ENCODE data around the gene ZNF552. TPM values are rescaled to one million over a fixed set of nuclear protein-coding genes. Genes with fewer than 3 reads are reported as not detected.
"Not testable (repeated sequence)": the region's sequence is repeated elsewhere in the genome, so short reads cannot be mapped to it uniquely, and the experiment has no call there.

Gene ZNF552
- total RNA-seq, 1 donor from 2014 or later, result 9.2 TPM

DNA sequence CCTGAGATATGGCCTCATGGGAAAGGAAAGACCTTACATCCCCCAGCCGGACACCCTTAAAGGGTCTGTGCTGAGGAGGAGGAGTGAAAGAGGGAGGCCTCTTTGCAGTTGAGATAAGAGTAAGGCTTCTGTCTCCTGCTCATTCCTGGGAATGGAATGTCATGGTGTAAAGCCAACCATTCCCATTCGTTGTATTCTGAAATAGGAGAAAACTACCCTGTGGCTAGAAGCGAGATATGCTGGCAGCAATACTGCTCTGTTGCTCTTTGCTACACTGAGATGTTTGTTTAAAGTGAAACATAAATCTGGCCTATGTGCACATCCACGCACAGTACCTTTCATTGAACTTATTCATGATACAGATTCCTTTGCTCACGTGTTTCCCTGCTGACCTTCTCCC, 14.6 kb upstream of the ZNF552 start:
- Mint-ChIP-seq H3K4me1 (peaks cover 12% of the 10 kb centered on the region), H3K4me3 (no peak overlapping the region), H3K9me3 (no peaks in the 10 kb centered on the region), H3K36me3 (ENCODE audit: low read depth) (peaks cover 59% of the 10 kb centered on the region), H3K27ac (no peak overlapping the region), H3K27me3 (no peaks in the 10 kb centered on the region)
- no peak for DNase-seq
- intact Hi-C loops (cut with micrococcal nuclease), result no loop called here

DNA sequence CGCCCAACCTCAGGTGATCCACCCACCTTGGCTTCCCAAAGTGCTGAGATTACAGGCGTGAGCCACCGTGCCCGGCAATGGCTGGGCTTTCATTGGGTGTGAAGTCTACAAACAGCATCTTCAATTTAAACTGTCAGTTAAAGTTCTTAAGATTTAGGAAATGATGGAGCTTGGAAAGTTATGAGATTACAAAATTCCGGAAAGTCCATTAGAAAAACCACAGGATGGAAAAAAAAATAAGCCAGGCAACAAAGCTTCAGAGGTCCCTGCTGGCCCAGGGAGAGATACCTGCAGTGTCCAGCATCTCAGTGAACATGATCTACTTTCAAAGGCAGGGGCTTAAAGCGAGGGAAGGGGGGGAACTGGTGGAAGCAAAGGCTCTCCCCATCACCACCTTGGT, 10.8 kb upstream of the ZNF552 start:
- no peak for DNase-seq
- Mint-ChIP-seq H3K36me3 (ENCODE audit: low read depth) (peaks cover 78% of the 10 kb centered on the region), H3K4me1 (peaks cover 30% of the 10 kb centered on the region), H3K27ac (no peak overlapping the region), H3K4me3 (no peak overlapping the region), H3K27me3 (no peaks in the 10 kb centered on the region), H3K9me3 (peaks cover 3% of the 10 kb centered on the region)
- intact Hi-C loops (cut with micrococcal nuclease), result no loop called here

DNA sequence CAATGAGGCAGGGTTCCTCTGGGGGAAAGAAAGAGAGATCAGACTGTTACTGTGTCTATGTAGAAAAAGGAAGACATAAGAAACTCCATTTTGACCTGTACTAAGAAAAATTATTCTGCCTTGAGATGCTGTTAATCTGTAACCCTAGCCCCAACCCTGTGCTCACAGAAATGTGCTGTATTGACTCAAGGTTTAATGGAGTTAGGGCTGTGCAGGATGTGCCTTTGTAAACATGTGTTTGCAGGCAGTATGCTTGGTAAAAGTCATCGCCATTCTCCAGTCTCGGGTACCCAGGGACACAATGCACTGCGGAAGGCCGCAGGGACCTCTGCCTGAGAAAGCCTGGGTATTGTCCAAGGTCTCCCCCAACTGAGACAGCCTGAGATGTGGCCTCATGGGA, 8.9 kb upstream of the ZNF552 start:
- H3K9me3 Mint-ChIP-seq; DNase-seq; H3K27me3 Mint-ChIP-seq; H3K27ac Mint-ChIP-seq; H3K4me3 Mint-ChIP-seq; intact Hi-C loops (cut with micrococcal nuclease): not testable (repeated sequence)
- Mint-ChIP-seq H3K36me3 (ENCODE audit: low read depth) (peaks cover 70% of the 10 kb centered on the region), H3K4me1 (peaks cover 34% of the 10 kb centered on the region)

DNA sequence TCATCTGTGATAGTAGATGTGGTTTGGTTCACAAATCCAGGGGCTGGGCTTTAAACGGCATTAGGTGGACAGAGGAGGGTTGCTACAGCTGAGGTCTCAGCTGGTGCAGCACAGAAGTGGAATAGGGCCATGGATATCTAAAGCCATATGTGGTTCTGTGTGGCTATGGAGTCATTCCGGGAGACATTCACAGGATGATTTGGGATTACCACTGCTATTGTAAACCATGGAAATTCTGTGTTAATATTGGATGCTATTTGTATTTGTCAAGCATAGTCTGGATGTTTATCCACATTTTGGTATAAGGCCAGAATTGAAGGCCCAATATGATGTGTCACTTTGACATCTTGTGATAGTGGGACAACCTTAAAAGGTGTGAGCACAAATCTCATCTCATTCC, 8.4 kb upstream of the ZNF552 start:
- H3K4me3 Mint-ChIP-seq; intact Hi-C loops (cut with micrococcal nuclease); DNase-seq; H3K27me3 Mint-ChIP-seq; H3K9me3 Mint-ChIP-seq; H3K27ac Mint-ChIP-seq: not testable (repeated sequence)
- Mint-ChIP-seq H3K36me3 (ENCODE audit: low read depth) (peaks cover 70% of the 10 kb centered on the region), H3K4me1 (peaks cover 38% of the 10 kb centered on the region)

DNA sequence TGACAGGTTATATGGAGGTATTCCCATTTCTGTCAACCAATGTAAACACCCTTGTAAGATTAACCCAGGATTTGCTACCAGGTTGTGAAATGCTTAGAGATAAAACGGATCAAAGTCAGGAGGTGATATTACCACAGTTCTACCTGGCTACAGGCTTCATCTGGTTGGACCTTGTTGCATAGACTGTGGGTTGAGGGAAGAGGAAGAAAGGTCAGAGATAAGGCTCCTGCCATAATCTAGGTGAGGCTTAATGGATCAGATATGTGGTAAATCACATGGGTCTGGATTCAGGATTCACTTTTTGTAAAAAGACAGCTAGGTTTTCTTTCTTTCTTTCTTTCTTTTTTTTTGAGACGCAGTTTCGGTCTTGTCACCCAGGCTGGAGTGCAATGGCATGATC, 6.8 kb upstream of the ZNF552 start:
- H3K4me1 Mint-ChIP-seq, result peaks cover 33% of the 10 kb centered on the region
- H3K9me3 Mint-ChIP-seq; H3K27me3 Mint-ChIP-seq; intact Hi-C loops (cut with micrococcal nuclease); H3K27ac Mint-ChIP-seq; DNase-seq: not testable (repeated sequence)
- peak overlapping the region; percentile 96 for H3K4me3 Mint-ChIP-seq
- peaks cover 60% of the 10 kb centered on the region for H3K36me3 Mint-ChIP-seq (ENCODE audit: low read depth)

DNA sequence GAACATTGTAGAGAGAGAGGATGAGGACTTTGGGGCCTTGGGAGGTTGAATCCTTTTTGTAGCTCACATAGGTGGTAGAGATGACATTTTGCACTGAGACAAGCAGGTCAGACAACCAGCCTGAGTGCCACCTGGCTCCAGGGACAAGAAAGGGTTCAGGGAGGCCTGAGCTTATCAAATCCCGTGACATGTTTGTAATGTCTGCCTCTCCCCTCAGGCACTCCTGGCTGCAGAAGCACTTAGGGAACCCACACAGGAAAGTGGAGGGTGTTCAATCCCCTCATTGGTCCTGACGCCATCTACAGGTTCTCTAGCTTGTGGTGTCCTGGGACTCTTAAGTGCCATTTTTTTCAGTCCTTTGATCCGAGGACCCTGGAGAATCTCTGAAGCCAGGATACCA, 6.4 kb upstream of the ZNF552 start:
- H3K9me3 Mint-ChIP-seq; H3K27me3 Mint-ChIP-seq; DNase-seq; intact Hi-C loops (cut with micrococcal nuclease): not testable (repeated sequence)
- H3K4me1 Mint-ChIP-seq, result peaks cover 36% of the 10 kb centered on the region
- H3K36me3 Mint-ChIP-seq (ENCODE audit: low read depth), result peaks cover 56% of the 10 kb centered on the region
- peak overlapping the region; percentile 31 for H3K27ac Mint-ChIP-seq
- peak overlapping the region; percentile 96 for H3K4me3 Mint-ChIP-seq

DNA sequence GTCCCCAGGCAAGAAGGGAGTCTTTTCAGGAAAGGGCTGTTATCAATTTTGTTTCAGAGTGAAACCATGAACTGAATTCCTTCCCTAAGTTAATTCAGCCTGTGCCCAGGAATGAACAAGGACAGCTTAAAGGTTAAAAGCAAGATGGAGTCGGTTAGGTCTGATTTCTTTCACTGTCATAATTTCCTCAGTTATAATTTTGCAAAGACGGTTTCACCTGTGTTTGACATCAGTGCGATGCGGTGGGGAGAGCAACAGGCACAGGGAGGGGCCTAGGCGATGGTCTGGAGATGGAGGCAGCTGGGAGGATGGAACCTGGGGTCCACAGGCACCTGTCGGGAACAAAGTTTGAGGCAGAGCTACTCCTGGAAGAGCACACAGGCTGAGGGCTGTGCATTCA, 5.9 kb upstream of the ZNF552 start:
- peaks cover 3% of the 10 kb centered on the region for H3K9me3 Mint-ChIP-seq
- H3K4me3 Mint-ChIP-seq, result peak overlapping the region; percentile 96
- peak overlapping the region; percentile 99 for H3K27ac Mint-ChIP-seq
- H3K4me1 Mint-ChIP-seq, result peaks cover 38% of the 10 kb centered on the region
- peaks cover 51% of the 10 kb centered on the region for H3K36me3 Mint-ChIP-seq (ENCODE audit: low read depth)
- intact Hi-C loops (cut with micrococcal nuclease), result no loop called here
- no peaks in the 10 kb centered on the region for H3K27me3 Mint-ChIP-seq
- no peak for DNase-seq

DNA sequence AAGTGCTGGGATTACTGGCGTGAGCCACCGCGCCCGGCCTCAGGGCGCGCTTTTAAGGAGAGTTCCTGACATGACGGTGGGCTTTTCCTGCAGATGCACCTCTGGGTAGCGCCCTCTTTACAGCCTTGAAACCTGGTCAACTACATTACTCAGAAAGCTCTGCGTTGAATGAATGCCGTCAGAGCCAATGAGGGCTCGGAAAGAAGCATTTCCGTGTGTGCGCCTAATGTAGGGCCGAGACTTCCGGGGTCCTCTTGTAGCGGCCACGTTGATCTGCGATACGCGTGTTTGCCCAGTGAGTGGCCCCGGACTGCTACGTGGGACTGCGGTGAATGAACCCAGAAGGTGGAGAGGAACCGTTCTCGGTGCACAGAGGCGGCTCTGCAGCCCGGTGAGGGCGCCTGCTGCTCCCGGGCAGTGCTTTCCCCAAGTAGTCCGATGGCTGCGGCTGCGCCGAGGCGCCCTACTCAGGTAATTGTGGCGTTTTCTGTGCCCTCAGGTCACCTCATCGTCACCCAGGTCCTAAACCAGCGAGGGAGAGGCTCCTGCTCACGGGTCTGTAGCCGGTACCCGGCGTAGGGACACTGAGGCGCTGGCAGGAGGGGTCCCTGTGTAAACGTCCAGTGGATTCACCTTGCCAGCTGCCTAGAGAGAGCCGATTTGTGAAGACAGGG, 4.9 kb upstream of the ZNF552 start:
- Mint-ChIP-seq H3K27me3 (no peaks in the 10 kb centered on the region), H3K36me3 (ENCODE audit: low read depth) (peaks cover 44% of the 10 kb centered on the region), H3K4me3 (peak overlapping the region; percentile 96), H3K27ac (peak overlapping the region; percentile 99), H3K4me1 (peaks cover 45% of the 10 kb centered on the region), H3K9me3 (peaks cover 3% of the 10 kb centered on the region)
- intact Hi-C loops (cut with micrococcal nuclease), result loop anchor here (10.0 kb wide), 2 partner anchors 245 to 365 kb away; partner anchors contain the start of genes ZNF274 and ZNF416
- DNase-seq, result peak; percentile 94

DNA sequence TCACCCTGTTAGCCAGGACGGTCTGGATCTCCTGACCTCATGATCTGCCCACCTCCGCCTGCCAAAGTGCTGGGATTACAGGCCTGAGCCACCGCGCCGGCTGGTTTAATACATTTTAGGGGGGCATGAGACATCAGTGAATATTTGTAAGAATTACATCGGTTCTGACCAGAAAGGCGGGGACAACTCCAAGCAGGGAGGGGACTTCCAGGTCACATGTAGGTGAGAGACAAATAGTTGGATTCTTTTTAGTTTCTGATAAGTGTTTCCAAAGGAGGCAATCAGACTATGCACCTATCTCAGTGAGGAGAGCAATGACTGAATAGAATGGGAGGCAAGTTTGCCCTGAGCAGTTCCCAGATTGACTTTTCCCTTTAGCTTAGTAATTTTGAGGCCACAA, 3.7 kb upstream of the ZNF552 start:
- DNase-seq, result no peak
- intact Hi-C loops (cut with micrococcal nuclease), result loop anchor here (10.0 kb wide), 2 partner anchors 244 to 366 kb away; partner anchors contain the start of genes ZNF274 and ZNF416
- peak overlapping the region; percentile 51 for H3K27ac Mint-ChIP-seq

DNA sequence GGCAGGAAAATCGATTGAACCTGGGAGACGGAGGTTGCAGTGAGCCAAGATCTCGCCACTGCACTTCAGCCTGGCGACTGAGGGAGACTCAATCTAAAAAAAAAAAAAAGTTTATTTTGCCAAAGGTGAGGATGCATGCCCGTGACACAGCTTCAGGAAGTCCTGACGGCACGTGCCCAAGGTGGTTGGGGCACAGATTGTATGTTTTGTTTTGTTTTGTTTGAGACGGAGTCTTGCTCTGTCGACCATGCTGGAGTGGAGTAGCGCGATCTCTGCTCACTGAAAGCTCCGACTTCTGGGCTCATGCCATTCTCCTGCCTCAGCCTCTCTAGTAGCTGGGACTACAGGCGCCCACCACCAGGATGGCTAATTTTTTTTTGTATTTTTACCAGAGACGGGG, 3.3 kb upstream of the ZNF552 start:
- Mint-ChIP-seq H3K27ac (no peak overlapping the region), H3K4me3 (peak overlapping the region; percentile 96), H3K36me3 (ENCODE audit: low read depth) (peaks cover 30% of the 10 kb centered on the region), H3K9me3 (peaks cover 3% of the 10 kb centered on the region), H3K4me1 (peaks cover 45% of the 10 kb centered on the region), H3K27me3 (no peaks in the 10 kb centered on the region)
- intact Hi-C loops (cut with micrococcal nuclease), result loop anchor here (10.0 kb wide), 2 partner anchors 243 to 367 kb away; partner anchors contain the start of genes ZNF274 and ZNF416
- no peak for DNase-seq

More for the DNA sequence above, 3.7 kb upstream of the ZNF552 start:
- Mint-ChIP-seq H3K4me1 (peaks cover 43% of the 10 kb centered on the region), H3K27me3 (no peaks in the 10 kb centered on the region), H3K9me3 (peaks cover 3% of the 10 kb centered on the region), H3K36me3 (ENCODE audit: low read depth) (peaks cover 32% of the 10 kb centered on the region), H3K4me3 (peak overlapping the region; percentile 96)

DNA sequence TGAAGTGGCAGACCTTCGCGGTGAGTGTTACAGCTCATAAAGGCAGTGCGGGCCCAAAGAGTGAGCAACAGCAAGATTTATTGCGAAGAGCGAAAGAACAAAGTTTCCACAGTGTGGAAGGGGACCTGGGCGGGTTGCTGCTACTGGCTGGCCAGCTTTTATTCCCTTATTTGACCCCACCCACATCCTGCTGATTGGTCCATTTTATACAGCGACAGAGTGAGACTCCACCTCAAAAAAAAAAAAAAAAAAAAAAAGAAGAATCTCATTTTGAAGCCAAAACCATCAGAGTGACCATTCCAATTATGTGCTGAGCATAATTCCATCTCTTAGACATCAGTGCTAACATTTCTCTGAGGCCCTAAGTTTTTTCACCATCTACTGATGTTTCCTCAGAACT, 1.9 kb upstream of the ZNF552 start:
- Mint-ChIP-seq H3K9me3 (no peaks in the 10 kb centered on the region), H3K27ac (peak overlapping the region; percentile 7), H3K4me3 (no peak overlapping the region), H3K27me3 (no peaks in the 10 kb centered on the region), H3K4me1 (peaks cover 48% of the 10 kb centered on the region), H3K36me3 (ENCODE audit: low read depth) (peaks cover 28% of the 10 kb centered on the region)
- no peak for DNase-seq
- intact Hi-C loops (cut with micrococcal nuclease), result loop anchor here (10.0 kb wide), 2 partner anchors 242 to 368 kb away; partner anchors contain the start of genes ZNF274 and ZNF416

DNA sequence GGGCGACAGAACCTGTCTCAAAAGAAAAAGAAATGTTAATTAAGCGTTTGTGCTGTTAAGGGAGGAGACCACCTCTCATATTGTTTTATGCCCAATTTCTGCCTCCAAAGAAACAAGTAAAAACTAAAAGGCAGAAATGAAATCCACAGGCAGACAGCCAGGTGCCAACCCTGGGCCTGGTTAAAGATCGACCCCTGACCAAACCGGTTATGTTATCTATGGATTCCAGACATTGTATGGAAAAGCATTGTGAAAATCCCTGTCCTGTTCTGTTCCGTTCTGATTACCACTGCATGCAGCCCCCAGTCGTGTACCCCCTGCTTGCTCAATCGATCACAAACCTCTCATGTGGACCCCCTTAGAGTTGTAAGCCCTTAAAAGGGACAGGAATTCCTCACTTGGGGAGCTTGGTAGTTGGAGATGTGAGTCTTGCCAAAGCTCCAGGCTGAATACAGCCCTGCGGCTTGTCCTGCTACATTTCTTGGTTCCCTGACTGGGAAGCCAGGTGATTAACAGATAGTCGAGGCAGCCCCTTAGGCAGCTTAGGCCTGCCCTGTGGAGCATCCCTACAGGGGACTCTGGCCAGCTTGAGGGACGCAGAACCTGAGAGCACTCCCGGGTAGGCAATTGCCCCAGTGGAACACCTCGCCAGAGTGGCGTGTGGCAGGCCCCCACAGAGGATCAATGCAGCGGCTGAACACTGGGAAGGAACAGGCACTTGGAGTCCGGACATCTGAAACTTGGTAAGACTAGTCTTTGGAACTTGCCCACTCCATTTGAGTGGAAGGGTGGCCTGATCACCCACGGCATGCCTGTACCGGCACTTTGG, 748 bp upstream of the ZNF552 start:
- no peaks in the 10 kb centered on the region for H3K9me3 Mint-ChIP-seq
- intact Hi-C loops (cut with micrococcal nuclease), result loop anchor here (2.0 to 10.0 kb wide), 5 partner anchors 33 to 369 kb away; partner anchors contain the start of genes ZNF274, ZNF416, ZNF586 and ZNF587
- H3K27me3 Mint-ChIP-seq, result no peaks in the 10 kb centered on the region
- peaks cover 43% of the 10 kb centered on the region for H3K4me1 Mint-ChIP-seq
- H3K4me3 Mint-ChIP-seq, result peak overlapping the region; percentile 96
- H3K27ac Mint-ChIP-seq, result peak overlapping the region; percentile 90
- H3K36me3 Mint-ChIP-seq (ENCODE audit: low read depth), result peaks cover 27% of the 10 kb centered on the region
- DNase-seq, result no peak

DNA sequence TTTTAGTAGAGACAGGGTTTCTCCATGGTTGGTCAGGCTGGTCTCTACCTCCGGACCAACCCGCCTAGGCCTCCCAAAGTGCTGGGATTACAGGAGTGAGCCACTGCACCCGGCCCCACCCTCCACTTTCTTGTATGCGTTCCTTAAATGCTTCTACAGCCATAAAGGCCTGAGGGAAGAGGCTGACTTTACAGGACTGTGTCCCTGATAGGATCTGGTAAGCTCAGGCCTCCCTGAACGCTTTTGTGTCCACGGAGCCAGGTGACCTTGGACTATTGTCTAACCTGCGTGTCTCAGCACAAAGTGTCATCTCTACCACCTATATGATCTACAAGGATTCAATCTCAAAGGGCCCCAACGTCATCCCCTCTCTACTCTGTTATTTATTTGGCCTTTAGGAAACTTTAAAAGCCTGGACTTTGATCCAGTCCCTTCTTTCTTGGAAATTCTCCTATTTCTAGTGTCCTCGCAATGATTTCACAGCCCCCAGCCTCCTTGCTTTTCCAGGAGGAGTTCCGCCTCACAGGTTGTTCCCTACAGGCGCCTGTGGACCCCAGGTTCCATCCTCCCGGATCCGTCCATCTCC, 701 bp downstream of the ZNF552 start:
- peaks cover 38% of the 10 kb centered on the region for H3K4me1 Mint-ChIP-seq
- H3K36me3 Mint-ChIP-seq (ENCODE audit: low read depth), result peaks cover 32% of the 10 kb centered on the region
- intact Hi-C loops (cut with micrococcal nuclease), result loop anchor here (2.0 to 10.0 kb wide), 5 partner anchors 35 to 371 kb away; partner anchors contain the start of genes ZNF274, ZNF416, ZNF586 and ZNF587
- H3K4me3 Mint-ChIP-seq, result peak overlapping the region; percentile 96
- peak overlapping the region; percentile 90 for H3K27ac Mint-ChIP-seq
- H3K27me3 Mint-ChIP-seq, result no peaks in the 10 kb centered on the region
- H3K9me3 Mint-ChIP-seq, result no peaks in the 10 kb centered on the region
- DNase-seq, result no peak

Measured in activated CD4-positive, alpha-beta T cell treated with anti-CD3 and anti-CD28 coated beads, Interleukin-2, amount 10 ng/mL, durations not matched to agents 24 days and 14 days (primary cell).